Measurements from ENCODE around the gene NR2F2. TPM values are rescaled to one million over a fixed set of nuclear protein-coding genes. Genes with fewer than 3 reads are reported as not detected.
A peak's percentile ranks its signal among the peaks of the same experiment; 100 is the strongest.

NR2F2 gene
- total RNA-seq, 4 donors from 2014 or later, result 18.3 to 30.2 (median 20.4) TPM

DNA sequence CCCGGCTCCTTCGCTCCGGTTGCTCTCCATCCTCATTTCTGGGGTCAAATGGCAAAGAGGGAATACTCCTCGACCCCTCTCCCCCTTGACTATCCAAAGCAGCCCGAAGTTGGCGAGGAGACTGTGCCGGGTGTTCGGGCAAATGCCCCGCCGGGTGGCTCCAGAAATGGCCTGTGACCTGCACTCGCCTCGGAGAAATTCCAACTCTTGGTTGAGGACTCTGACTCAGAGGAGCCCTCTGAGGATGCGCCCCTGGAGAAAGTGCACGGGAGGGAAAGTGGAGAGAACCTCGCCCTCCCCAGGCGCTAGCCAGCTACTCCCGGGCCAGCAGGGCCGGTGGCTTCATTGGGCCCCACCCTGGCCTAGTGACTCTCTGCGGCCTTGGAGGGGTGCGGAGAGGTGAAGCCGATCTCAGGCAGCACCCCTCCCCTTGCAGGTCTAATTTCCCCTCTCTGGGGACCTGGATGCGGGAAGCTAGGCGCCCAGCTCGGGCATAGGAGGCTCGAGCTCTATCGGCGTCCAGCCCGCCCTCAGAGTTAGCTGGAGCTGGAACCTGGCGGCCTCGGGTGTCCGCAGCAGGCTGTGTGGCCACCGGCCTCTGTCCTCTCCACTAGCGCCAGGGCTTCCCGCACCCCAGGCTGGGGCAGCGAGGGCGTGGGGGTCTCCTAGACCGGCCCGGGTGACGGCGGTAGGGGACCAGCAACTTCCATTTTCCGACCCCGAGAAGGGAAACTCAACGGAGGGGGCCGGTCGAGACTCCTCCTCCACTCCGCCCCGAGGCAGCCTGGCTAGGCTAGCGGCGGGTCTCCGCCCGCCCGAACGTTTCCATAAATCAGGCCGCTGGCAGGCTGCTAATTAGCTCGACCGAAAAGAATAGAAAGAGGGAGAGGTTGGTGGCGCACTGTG lies 29.4 kb downstream of the NR2F2 start:
- intact Hi-C loops (cut with DNase I), result loop anchor here (5.0 kb wide), 2 partner anchors 38 to 47 kb away; no protein-coding TSS in a partner anchor
- TF ChIP-seq, protein P1, sequence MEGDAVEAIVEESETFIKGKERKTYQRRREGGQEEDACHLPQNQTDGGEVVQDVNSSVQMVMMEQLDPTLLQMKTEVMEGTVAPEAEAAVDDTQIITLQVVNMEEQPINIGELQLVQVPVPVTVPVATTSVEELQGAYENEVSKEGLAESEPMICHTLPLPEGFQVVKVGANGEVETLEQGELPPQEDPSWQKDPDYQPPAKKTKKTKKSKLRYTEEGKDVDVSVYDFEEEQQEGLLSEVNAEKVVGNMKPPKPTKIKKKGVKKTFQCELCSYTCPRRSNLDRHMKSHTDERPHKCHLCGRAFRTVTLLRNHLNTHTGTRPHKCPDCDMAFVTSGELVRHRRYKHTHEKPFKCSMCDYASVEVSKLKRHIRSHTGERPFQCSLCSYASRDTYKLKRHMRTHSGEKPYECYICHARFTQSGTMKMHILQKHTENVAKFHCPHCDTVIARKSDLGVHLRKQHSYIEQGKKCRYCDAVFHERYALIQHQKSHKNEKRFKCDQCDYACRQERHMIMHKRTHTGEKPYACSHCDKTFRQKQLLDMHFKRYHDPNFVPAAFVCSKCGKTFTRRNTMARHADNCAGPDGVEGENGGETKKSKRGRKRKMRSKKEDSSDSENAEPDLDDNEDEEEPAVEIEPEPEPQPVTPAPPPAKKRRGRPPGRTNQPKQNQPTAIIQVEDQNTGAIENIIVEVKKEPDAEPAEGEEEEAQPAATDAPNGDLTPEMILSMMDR (IDR thresholded peaks at IDR 0.05), result no peak
- TF ChIP-seq POLR2A (IDR thresholded peaks at IDR 0.05), result no peak
- Histone ChIP-seq H3K27ac (peak overlapping the region in 1 of 3 donors; percentile 63), H3K36me3 (no peaks in the 10 kb centered on the region), H3K9me3 (no peaks in the 10 kb centered on the region), H3K4me1 (peaks cover 6 to 35% of the 10 kb centered on the region in 2 donors), H3K27me3 (peaks cover 57% of the 10 kb centered on the region), H3K4me3 (replicated peaks in 1 of 3) (peak overlapping the region in 1 of 3 donors; percentile 31)
- no peak for DNase-seq
- 15 to 24% methylated on average over 14 to 22 of the region's 57 CpGs for WGBS, 2 donors

DNA sequence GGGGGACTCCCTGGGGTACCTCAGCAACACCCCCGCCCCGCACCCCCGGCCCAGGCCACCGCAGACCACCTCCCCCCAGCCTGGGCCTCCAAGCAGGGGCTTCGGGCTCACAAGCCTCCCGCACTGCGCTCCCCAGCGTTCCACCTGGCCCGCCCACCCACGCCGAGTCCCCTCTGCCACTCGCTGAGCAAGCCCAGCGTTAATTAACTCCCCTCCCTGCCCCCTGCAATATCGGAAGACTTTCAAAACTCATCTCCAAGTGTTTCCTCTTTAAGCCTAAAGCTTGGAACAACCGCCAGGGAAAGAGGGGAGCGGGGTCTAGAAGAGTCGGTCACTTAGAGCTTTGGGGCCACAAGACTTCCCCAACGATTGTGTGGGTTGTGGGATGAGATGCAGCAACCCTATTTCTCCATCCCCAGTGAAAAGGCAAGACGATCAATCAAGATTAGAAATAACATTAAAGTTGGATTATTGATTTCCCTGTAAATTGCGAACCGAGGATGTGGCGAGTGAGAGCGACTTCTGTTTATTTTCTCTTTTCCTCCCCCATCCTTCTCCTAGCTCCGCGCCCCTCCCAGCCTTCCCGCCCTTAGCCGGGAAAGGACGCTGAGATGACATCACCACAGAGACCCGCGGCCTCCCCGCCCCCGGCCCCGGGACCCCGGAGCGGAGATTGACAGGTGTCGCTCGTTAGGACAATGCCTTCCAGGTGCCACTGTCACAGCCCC lies 30.2 kb downstream of the NR2F2 start:
- Histone ChIP-seq H3K36me3 (no peaks in the 10 kb centered on the region), H3K27me3 (peaks cover 57% of the 10 kb centered on the region), H3K4me1 (peaks cover 6 to 35% of the 10 kb centered on the region in 2 donors), H3K4me3 (replicated peaks in 1 of 3) (peak overlapping the region in 1 of 3 donors; percentile 31), H3K9me3 (no peaks in the 10 kb centered on the region), H3K27ac (no peak overlapping the region)
- no peak for TF ChIP-seq POLR2A (IDR thresholded peaks at IDR 0.05)
- TF ChIP-seq, protein P1 (IDR thresholded peaks at IDR 0.05), result no peak
- intact Hi-C loops (cut with DNase I), result no loop called here
- WGBS, 2 donors, result 19 to 29% methylated on average over 33 to 37 of the region's 37 CpGs
- DNase-seq, result no peak

- H3K4me1 ChIP-seq, result peaks cover 6 to 28% of the 10 kb centered on the region in 2 donors
- no peak for DNase-seq
- H3K27me3 ChIP-seq, result peaks cover 58% of the 10 kb centered on the region
- no peaks in the 10 kb centered on the region for H3K9me3 ChIP-seq
- no peaks in the 10 kb centered on the region for H3K36me3 ChIP-seq
- TF ChIP-seq POLR2A (IDR thresholded peaks at IDR 0.05), result no peak
- TF ChIP-seq, protein P1 (IDR thresholded peaks at IDR 0.05), result no peak
- no peak overlapping the region for H3K27ac ChIP-seq
- WGBS, 2 donors, result 31 to 53% methylated on average over 33 to 34 of the region's 34 CpGs
- intact Hi-C loops (cut with DNase I), result no loop called here
- no peak overlapping the region for H3K4me3 ChIP-seq (replicated peaks in 1 of 3)
Measured at GRCh38 chr15:96361309-96362010, 31.0 kb downstream of the NR2F2 start.

DNA sequence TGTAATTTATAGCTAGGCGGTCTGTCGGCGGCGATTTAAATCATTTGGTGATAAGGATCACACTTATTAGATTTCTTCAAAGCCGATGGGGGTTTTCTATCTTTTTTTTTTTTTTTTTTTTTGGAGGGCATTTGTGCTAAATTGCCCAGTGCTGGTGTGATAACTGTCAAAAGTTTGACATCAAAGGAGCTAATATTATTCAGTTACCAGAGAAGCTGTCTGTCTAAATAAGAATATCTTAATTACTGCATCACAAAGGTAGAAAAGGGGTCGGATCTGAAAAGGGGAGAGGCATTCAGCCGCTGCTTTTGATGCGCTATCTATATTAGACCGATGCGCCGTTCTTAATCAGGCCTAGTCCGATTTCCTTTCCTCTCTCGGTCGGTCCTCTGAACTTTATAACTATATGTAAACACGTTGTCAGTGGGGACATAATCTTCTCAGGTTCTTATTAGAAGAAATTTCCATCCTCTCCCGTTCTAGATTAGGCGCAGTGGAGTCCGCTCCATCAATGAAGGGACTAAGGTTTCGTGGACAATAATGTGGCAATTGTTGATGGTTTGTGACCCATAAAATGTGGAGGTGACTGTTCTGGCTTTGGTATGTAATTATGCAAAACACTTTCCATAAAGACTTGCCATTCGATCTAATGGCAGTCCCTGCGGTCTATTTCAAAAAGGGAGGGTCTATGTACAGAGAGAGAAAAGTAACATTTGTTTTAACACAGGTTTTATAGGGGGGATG lies 31.7 kb downstream of the NR2F2 start:
- WGBS, 2 donors, result 44 to 52% methylated on average over 21 of the region's 21 CpGs
- no peak overlapping the region for H3K27ac ChIP-seq
- peaks cover 60% of the 10 kb centered on the region for H3K27me3 ChIP-seq
- intact Hi-C loops (cut with DNase I), result no loop called here
- H3K9me3 ChIP-seq, result no peaks in the 10 kb centered on the region
- no peaks in the 10 kb centered on the region for H3K36me3 ChIP-seq
- DNase-seq, result no peak
- H3K4me3 ChIP-seq (replicated peaks in 1 of 3), result no peak overlapping the region
- TF ChIP-seq, protein P1 (IDR thresholded peaks at IDR 0.05), result no peak
- no peak for TF ChIP-seq POLR2A (IDR thresholded peaks at IDR 0.05)
- peaks cover 6 to 23% of the 10 kb centered on the region in 2 donors for H3K4me1 ChIP-seq
